HepG2 (cell line): ENCODE measurements around the gene PKDREJ. TPM values are rescaled to one million over a fixed set of nuclear protein-coding genes. Genes with fewer than 3 reads are reported as not detected.

Experiments
- AHDC1 ChIP-seq: sonication (generic); formaldehyde crosslinking; IDR thresholded peaks from 2 replicates; pipeline ENCODE4 v1.5.1; 2020; ENCODE audit warnings: mild to moderate bottlenecking, missing genetic modification reagents, borderline replicate concordance
- ATF3 ChIP-seq: sonication (generic); formaldehyde crosslinking; IDR thresholded peaks from 2 replicates; pipeline ENCODE4 v1.4.0; 2020; ENCODE audit warnings: missing genetic modification reagents
- DBP ChIP-seq: sonication (generic); formaldehyde crosslinking; IDR thresholded peaks from 2 replicates; pipeline ENCODE4 v1.4.0; 2020; ENCODE audit warnings: missing genetic modification reagents; ENCODE audit errors: not compliant biosample characterization
- EEA1 ChIP-seq: sonication (generic); formaldehyde crosslinking; IDR thresholded peaks from 2 replicates; pipeline ENCODE4 v1.5.1; 2020; ENCODE audit warnings: mild to moderate bottlenecking, missing genetic modification reagents, borderline replicate concordance
- ELF1 ChIP-seq: sonication (generic); formaldehyde crosslinking; IDR thresholded peaks from 2 replicates; pipeline ENCODE4 v1.4.0; 2020; ENCODE audit warnings: missing genetic modification reagents
- KLF11 ChIP-seq: IDR thresholded peaks from 2 replicates; pipeline ENCODE4 v1.6.1; 2016; ENCODE audit warnings: missing compliant biosample characterization
- NFE2L1 ChIP-seq: sonication (generic); formaldehyde crosslinking; IDR thresholded peaks from 2 replicates; pipeline ENCODE4 v1.4.0; 2020; ENCODE audit warnings: missing genetic modification reagents, mild to moderate bottlenecking, borderline replicate concordance
- RFXANK ChIP-seq: IDR thresholded peaks from 2 replicates; pipeline ENCODE4 v1.6.1; 2016
- RORA ChIP-seq: sonication (generic); formaldehyde crosslinking; IDR thresholded peaks from 2 replicates; pipeline ENCODE4 v1.5.0; 2020; ENCODE audit warnings: mild to moderate bottlenecking, missing genetic modification reagents, moderate library complexity
- TOPORS ChIP-seq: sonication (generic); formaldehyde crosslinking; IDR thresholded peaks from 2 replicates; pipeline ENCODE4 v1.8.0; 2023; ENCODE audit warnings: mild to moderate bottlenecking, missing genetic modification reagents
- TP53 ChIP-seq: sonication (generic); formaldehyde crosslinking; conservative IDR thresholded peaks from 2 replicates; pipeline ENCODE4 v1.4.0; 2020; ENCODE audit warnings: missing genetic modification reagents
- ZFYVE20 ChIP-seq: sonication (generic); formaldehyde crosslinking; IDR thresholded peaks from 2 replicates; pipeline ENCODE4 v1.8.0; 2023; ENCODE audit warnings: low read depth, mild to moderate bottlenecking, moderate library complexity, missing genetic modification reagents, borderline replicate concordance
- ZMAT5 ChIP-seq: sonication (generic); formaldehyde crosslinking; IDR thresholded peaks from 2 replicates; pipeline ENCODE4 v1.5.0; 2020; ENCODE audit warnings: mild to moderate bottlenecking, low read depth, missing genetic modification reagents, borderline replicate concordance
- ZNF207 ChIP-seq: fragments of 450-650 bp; IDR thresholded peaks from 2 replicates; pipeline ENCODE4 v1.6.1; 2016; ENCODE audit warnings: antibody characterized with exemption, borderline replicate concordance
- ZNF546 ChIP-seq: sonication (generic); formaldehyde crosslinking; conservative IDR thresholded peaks from 2 replicates; pipeline ENCODE4 v1.8.1; 2023; ENCODE audit warnings: mild to moderate bottlenecking, missing genetic modification reagents
- ZSCAN20 ChIP-seq: sonication (generic); formaldehyde crosslinking; IDR thresholded peaks from 2 replicates; pipeline ENCODE4 v1.4.0; 2020; ENCODE audit warnings: missing genetic modification reagents, mild to moderate bottlenecking, borderline replicate concordance
- polyA plus RNA-seq, 8 experiments: library from polyadenylated mRNA; depleted of rRNA in 3 of 8; stranded (reverse) in 7 of 8; unstranded in 1 of 8; fragments of >200 nt; fragmentation: Illumina TruSeq in 4 of 8; extraction: Trizol in 4 of 8; gene quantifications; 2 replicates each; pipeline versions ENCODE4 v1.2.1 to v1.2.3, GENCODE V29; 2011 to 2016; ENCODE audit warnings: low read depth in 4 of 8, missing spikeins in 1 of 8, mixed read lengths in 1 of 8; ENCODE audit not compliant: insufficient read depth in 1 of 8
- total RNA-seq, 5 experiments: library from RNA; depleted of rRNA; stranded (reverse); fragments of >200 nt; fragmentation: Illumina TruSeq; extraction: Trizol; gene quantifications; 2 replicates each; pipeline ENCODE4 v1.2.3, GENCODE V29; 2016; ENCODE audit warnings: low read depth in 1 of 5
- TF ChIP-seq, protein P1 (sequence below): sonication (generic); formaldehyde crosslinking; IDR thresholded peaks from 2 replicates; pipeline ENCODE4 v1.4.0; 2020; ENCODE audit warnings: missing genetic modification reagents, borderline replicate concordance

Gene PKDREJ
- total and polyA plus RNA-seq, 2 of the 13 experiments (the other 11 are each of a cell fraction or from before 2014, with no cell fraction given) = not detected

DNA sequence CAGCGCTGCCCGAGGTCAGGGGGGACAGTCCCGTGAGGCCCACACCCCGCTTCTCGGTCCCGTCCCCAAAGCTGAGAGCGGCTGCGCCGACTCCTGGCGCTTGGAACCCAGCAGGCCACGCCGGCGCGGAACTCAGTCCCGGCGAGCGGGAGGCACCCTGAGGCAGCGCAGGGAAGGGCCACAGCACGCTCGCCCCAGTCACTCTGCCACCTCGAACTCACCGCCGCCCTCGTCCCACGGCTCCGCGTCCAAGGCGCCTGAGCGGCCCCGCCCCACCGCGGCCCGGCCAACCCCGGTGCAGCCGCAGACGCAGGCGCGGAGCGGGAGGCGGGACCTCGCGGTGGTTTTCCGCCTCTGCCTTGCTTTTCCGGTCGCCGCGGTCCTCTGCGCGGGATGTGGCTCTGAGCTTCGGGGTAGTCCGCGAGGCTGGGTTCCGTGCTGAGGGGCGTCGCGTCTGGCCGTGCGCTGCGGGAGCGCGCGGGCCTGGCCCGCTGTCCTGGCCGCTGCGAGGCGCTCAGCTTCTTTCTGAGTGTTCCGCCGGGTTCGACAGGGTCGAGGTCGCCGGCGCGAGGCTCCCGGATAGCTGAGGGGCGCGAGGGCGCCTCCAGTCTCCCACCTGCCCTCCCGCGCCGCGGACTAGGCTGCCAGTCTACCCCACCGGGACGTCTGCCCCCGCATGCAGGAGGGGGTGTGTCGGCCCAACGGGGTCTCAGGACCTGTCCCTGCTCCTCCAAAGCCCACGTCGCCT, 12.9 kb downstream of the PKDREJ start, which contains the start of gene CDPF1 (continued):
- TF ChIP-seq RORA (CRISPR knock-in tag) (no peak), ELF1 (CRISPR knock-in tag) (peak; percentile 39; the same call in 1 of the 2 replicates), DBP (CRISPR knock-in tag) (no peak), ZFYVE20 (CRISPR knock-in tag) (no peak; the same call in 1 of the 2 replicates), AHDC1 (CRISPR knock-in tag) (no peak), NFE2L1 (no peak), ATF3 (CRISPR knock-in tag) (no peak), ZSCAN20 (peak; percentile 85), RFXANK (CRISPR knock-in tag) (peak; percentile 68; the same call in 1 of the 2 replicates), EEA1 (CRISPR knock-in tag) (no peak; the same call in 1 of the 2 replicates), TP53 (CRISPR knock-in tag) (no peak; the same call in 1 of the 2 replicates), ZNF207 (no peak), ZNF546 (CRISPR knock-in tag) (peak; percentile 83; the same call in 1 of the 2 replicates), ZMAT5 (CRISPR knock-in tag) (no peak), KLF11 (no peak), TOPORS (CRISPR knock-in tag) (no peak)
- TF ChIP-seq, protein P1, sequence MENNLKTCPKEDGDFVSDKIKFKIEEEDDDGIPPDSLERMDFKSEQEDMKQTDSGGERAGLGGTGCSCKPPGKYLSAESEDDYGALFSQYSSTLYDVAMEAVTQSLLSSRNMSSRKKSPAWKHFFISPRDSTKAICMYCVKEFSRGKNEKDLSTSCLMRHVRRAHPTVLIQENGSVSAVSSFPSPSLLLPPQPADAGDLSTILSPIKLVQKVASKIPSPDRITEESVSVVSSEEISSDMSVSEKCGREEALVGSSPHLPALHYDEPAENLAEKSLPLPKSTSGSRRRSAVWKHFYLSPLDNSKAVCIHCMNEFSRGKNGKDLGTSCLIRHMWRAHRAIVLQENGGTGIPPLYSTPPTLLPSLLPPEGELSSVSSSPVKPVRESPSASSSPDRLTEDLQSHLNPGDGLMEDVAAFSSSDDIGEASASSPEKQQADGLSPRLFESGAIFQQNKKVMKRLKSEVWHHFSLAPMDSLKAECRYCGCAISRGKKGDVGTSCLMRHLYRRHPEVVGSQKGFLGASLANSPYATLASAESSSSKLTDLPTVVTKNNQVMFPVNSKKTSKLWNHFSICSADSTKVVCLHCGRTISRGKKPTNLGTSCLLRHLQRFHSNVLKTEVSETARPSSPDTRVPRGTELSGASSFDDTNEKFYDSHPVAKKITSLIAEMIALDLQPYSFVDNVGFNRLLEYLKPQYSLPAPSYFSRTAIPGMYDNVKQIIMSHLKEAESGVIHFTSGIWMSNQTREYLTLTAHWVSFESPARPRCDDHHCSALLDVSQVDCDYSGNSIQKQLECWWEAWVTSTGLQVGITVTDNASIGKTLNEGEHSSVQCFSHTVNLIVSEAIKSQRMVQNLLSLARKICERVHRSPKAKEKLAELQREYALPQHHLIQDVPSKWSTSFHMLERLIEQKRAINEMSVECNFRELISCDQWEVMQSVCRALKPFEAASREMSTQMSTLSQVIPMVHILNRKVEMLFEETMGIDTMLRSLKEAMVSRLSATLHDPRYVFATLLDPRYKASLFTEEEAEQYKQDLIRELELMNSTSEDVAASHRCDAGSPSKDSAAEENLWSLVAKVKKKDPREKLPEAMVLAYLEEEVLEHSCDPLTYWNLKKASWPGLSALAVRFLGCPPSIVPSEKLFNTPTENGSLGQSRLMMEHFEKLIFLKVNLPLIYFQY (CRISPR knock-in tag) = 0 out of 2 replicates have a peak, but pooled peaks have one; percentile 38
